Measurements from ENCODE around the gene SLC7A6OS.

DNA sequence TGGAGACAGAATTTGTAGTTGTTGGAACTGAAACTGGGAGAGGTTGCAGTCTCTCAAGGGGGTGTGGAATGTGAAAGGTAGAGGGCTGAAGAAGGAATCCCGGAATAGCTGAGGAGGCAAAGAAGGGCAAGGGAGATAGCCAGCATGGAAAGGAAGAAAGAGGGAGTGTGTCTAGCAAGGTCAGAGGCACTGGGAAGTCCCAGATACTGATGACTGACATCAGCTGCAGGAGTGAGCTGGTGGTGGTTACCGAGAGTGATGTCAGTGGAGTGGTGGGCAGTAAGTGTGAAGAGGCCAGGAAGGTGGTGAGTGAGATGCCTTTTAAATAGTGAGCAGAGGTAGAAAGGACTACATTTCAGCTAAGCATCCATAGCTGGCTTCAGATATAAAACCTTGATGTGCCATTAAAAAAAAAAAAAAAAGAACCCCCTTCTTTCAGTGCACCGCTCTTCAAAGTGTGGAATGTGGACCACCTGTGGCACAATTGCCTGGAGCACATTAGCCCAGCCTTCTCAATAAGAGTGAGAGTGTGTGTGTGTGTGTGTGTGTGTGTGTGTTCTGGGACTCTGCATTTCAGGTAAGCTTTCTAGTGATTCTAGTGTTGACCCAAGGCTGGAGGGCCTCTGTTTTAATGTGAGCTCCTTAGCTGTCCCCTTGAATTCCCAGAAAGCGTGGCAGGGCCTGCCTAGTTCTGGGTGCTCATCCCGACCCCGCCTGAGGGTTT lies 8.6 kb upstream of the SLC7A6OS start:
- TF ChIP-seq, protein P1, sequence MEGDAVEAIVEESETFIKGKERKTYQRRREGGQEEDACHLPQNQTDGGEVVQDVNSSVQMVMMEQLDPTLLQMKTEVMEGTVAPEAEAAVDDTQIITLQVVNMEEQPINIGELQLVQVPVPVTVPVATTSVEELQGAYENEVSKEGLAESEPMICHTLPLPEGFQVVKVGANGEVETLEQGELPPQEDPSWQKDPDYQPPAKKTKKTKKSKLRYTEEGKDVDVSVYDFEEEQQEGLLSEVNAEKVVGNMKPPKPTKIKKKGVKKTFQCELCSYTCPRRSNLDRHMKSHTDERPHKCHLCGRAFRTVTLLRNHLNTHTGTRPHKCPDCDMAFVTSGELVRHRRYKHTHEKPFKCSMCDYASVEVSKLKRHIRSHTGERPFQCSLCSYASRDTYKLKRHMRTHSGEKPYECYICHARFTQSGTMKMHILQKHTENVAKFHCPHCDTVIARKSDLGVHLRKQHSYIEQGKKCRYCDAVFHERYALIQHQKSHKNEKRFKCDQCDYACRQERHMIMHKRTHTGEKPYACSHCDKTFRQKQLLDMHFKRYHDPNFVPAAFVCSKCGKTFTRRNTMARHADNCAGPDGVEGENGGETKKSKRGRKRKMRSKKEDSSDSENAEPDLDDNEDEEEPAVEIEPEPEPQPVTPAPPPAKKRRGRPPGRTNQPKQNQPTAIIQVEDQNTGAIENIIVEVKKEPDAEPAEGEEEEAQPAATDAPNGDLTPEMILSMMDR (IDR thresholded peaks at IDR 0.05): no peak
- TF ChIP-seq POLR2A (IDR thresholded peaks at IDR 0.05): no peak
